ENCODE measurements around the gene SENP6. TPM values are rescaled to one million over a fixed set of nuclear protein-coding genes. Genes with fewer than 3 reads are reported as not detected.

Gene SENP6
- total RNA-seq, 1 experiment from 2014 or later, result 90.9 TPM

- no peaks in the 10 kb centered on the region for H3K27me3 Mint-ChIP-seq (ENCODE audit: low read depth)
- ATAC-seq (no peak), DNase-seq (ENCODE audit: low spot score) (no peak)
- peaks cover 21% of the 10 kb centered on the region for H3K9me3 Mint-ChIP-seq
- H3K27ac Mint-ChIP-seq, result no peak overlapping the region
- ChIA-PET POLR2A (no interaction called here), CTCF (interaction anchor here (1.4 kb wide), 1 partner anchor 57 kb away, joined by 4 read pairs; no protein-coding TSS in a partner anchor)
- H3K4me1 Mint-ChIP-seq, result peaks cover 21% of the 10 kb centered on the region
- no peak for TF ChIP-seq ETV6 (CRISPR knock-in tag; IDR thresholded peaks at IDR 0.05)
- no peak overlapping the region for H3K4me3 Mint-ChIP-seq
- H3K36me3 Mint-ChIP-seq, result peaks cover 31% of the 10 kb centered on the region
Measured at GRCh38 chr6:75619230-75619899, 17.7 kb downstream of the SENP6 start.

- Mint-ChIP-seq H3K27me3 (ENCODE audit: low read depth) (no peaks in the 10 kb centered on the region), H3K27ac (no peak overlapping the region), H3K4me1 (peaks cover 11% of the 10 kb centered on the region; the same call in 1 of the 2 replicates), H3K36me3 (peaks cover 32% of the 10 kb centered on the region), H3K4me3 (no peak overlapping the region), H3K9me3 (peaks cover 21% of the 10 kb centered on the region)
- TF ChIP-seq NFYB (CRISPR knock-in tag; conservative IDR thresholded peaks at IDR 0.05; ENCODE audit: low read depth) (no peak), ARID4B (CRISPR knock-in tag; IDR thresholded peaks at IDR 0.05; ENCODE audit: borderline replicate concordance) (no peak), NFATC4 (CRISPR knock-in tag; IDR thresholded peaks at IDR 0.05) (no peak), E2F1 (CRISPR knock-in tag; IDR thresholded peaks at IDR 0.05) (no peak), MXD4 (CRISPR knock-in tag; IDR thresholded peaks at IDR 0.05; ENCODE audit: borderline replicate concordance) (no peak), ZNF232 (CRISPR knock-in tag; IDR thresholded peaks at IDR 0.05) (no peak), KAT7 (CRISPR knock-in tag; IDR thresholded peaks at IDR 0.05; ENCODE audit: borderline replicate concordance) (no peak), STAT6 (CRISPR knock-in tag; conservative IDR thresholded peaks at IDR 0.05; ENCODE audit: low read depth) (no peak), USF2 (CRISPR knock-in tag; IDR thresholded peaks at IDR 0.05) (no peak), RORB (CRISPR knock-in tag; IDR thresholded peaks at IDR 0.05) (no peak), ZNF138 (CRISPR knock-in tag; conservative IDR thresholded peaks at IDR 0.05) (no peak)
- no peak for ATAC-seq
- no peak for DNase-seq (ENCODE audit: low spot score)
- ChIA-PET CTCF (interaction anchor here (1.4 kb wide), 1 partner anchor 58 kb away, joined by 4 read pairs; no protein-coding TSS in a partner anchor), POLR2A (interaction anchor here (0.5 kb wide), 1 partner anchor 57 kb away, joined by 3 read pairs; no protein-coding TSS in a partner anchor)
Measured at GRCh38 chr6:75620381-75621304, 19.0 kb downstream of the SENP6 start.

All from WTC11 (cell line).